ENCODE measurements around the gene GAS7.

The GAS7 gene

DNA sequence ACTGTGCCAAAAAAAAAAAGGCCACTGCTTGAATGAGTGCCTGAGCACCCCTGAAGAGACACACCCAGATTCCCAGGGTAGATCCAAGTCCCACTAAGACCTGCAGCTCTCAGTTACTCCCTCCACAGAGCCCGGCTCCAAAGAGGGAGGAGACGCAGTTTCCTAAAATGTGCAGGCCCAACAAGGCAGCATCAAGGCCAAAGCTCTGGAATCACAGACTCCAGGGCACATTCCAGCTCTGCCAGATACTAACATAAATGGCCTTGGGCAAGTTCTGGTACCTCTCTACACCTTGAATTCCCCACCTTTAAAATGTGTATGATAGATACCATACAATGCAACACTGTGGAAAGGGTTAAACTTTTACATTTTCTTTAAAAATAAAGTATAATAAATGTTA lies 57.0 kb downstream of the GAS7 start:
- no peak for ATAC-seq
- peaks cover 8% of the 10 kb centered on the region for H3K4me1 Mint-ChIP-seq

DNA sequence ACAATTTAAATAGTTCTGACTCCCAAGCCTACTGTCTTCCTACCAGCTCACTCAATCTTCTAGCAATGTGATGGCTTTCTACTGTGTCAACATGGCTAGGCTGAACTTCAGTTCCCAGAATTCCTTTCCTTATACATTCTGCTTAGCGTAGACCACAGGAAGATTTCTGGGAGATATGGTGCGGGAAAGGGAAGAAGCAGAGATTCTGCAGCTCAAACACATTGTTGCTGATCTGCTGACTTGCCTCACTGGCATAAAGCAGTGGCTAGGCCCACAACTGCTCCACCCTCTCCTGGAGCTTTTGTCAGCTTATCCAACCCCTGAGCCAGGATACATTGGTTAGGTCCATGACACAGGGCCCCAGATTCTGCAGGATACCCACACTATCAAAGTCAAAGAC lies 58.8 kb downstream of the GAS7 start:
- no peak overlapping the region for H3K4me3 Mint-ChIP-seq
- ATAC-seq: no peak
- H3K27ac Mint-ChIP-seq: no peak overlapping the region
- peaks cover 16% of the 10 kb centered on the region for H3K4me1 Mint-ChIP-seq
- DNase-seq (ENCODE audit: low spot score in 2 of 2): no peak
- H3K36me3 Mint-ChIP-seq: no peaks in the 10 kb centered on the region
- H3K9me3 Mint-ChIP-seq: no peaks in the 10 kb centered on the region

More for the DNA sequence above, 57.0 kb downstream of the GAS7 start:
- no peak for DNase-seq (ENCODE audit: low spot score in 2 of 2)
- Mint-ChIP-seq H3K36me3 (no peaks in the 10 kb centered on the region), H3K4me3 (no peak overlapping the region), H3K27ac (no peak overlapping the region), H3K9me3 (no peaks in the 10 kb centered on the region)

DNA sequence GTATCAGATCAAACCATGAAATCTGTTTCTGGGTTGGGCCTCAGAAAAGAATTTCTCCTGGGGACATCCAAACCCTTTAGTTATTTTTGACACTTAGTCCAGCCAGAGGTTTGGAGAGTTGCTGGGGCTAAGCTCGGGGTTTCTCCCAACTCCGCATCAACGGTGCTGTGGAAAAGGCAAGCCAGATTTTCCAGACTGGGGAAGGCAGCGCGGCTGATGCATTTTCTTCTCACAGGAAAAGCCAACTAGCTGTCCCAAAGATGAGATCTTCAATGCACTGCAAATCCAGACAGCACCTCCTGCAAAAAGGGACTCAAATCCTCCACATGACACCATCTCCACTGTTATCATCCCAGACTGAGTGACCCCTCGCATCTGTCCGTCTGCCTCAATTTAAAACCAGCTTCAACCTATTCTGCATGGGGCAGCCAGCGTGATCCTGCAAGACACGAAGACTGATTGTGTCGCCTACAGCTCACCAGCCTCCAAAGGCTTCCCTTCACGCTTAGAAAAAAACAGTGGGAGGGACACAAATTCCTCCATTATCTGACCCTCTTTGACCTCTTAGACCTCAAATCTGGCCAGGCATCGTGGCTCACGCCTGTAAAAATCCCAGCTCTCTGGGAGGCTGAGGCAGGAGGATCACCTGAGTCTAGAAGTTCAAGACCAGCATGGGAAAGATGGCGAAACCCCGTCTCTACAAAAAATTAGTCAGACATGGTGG lies 62.0 kb downstream of the GAS7 start:
- peaks cover 16% of the 10 kb centered on the region for H3K4me1 Mint-ChIP-seq
- no peaks in the 10 kb centered on the region for H3K9me3 Mint-ChIP-seq
- H3K27ac Mint-ChIP-seq: no peak overlapping the region
- H3K4me3 Mint-ChIP-seq: no peak overlapping the region
- ATAC-seq (no peak), DNase-seq (ENCODE audit: low spot score in 2 of 2) (no peak)
- peaks cover 6% of the 10 kb centered on the region for H3K36me3 Mint-ChIP-seq

DNA sequence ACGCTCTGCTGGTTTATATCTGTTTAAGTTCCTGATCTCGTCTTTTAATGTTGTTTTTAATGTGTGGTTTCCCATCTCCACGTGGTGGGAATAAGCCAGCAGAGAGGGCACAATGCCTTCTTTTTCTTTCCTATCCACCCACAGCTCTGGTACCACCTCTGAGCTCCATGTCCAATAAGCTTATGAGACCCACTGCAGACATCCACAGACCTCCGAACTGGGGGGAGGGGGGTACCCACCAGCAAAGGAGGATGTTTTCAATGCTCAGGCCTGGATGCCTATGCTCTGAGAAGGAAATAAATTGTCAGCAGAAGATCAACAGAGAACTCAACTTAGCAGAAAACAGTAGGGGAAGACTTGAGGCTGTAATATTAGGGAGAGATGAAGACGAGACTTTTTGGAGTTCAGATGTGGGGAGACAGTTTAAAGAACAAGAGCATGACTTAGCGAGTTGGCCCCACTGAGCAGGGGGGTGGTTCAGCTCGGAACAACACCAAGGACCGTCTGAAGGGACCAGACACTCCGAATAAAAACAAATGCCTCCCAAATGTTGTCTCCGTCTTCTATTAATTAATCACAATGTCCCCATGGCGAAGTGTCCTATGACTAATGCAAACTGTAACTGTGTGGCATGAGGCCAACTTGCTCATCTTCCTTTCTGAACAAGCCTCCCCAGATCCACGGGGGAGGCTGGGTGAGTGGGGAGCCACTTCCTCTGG lies 62.7 kb downstream of the GAS7 start:
- no peak for DNase-seq (ENCODE audit: low spot score in 2 of 2)
- H3K4me3 Mint-ChIP-seq: no peak overlapping the region

DNA sequence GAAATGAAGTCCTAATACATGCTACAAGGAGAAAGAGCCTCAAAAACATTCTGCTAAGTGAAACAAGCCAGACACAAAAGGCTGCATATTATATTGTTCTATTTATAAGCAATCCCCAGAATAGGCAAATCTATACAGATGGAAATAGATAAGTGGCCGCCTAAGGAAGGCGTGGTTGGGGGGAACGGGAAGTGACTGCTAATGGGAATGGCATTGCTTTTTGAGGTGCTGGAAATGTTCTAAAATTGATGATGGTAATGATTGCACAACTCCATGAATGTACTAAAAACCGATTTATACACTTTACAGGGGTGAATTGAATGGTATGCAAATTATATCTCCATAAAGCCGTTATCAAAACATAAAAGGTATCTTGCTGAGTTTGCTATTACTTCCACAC lies 67.7 kb downstream of the GAS7 start:
- H3K36me3 Mint-ChIP-seq: peaks cover 6% of the 10 kb centered on the region
- DNase-seq (ENCODE audit: low spot score in 2 of 2) (no peak), ATAC-seq (no peak)
- H3K9me3 Mint-ChIP-seq: no peaks in the 10 kb centered on the region
- no peak overlapping the region for H3K4me3 Mint-ChIP-seq
- H3K27ac Mint-ChIP-seq: no peak overlapping the region
- H3K4me1 Mint-ChIP-seq: peaks cover 24% of the 10 kb centered on the region

More for the DNA sequence above, 62.7 kb downstream of the GAS7 start:
- ATAC-seq: peak; percentile 84
- Mint-ChIP-seq H3K4me1 (peaks cover 16% of the 10 kb centered on the region), H3K9me3 (no peaks in the 10 kb centered on the region), H3K36me3 (peaks cover 6% of the 10 kb centered on the region), H3K27ac (no peak overlapping the region)

DNA sequence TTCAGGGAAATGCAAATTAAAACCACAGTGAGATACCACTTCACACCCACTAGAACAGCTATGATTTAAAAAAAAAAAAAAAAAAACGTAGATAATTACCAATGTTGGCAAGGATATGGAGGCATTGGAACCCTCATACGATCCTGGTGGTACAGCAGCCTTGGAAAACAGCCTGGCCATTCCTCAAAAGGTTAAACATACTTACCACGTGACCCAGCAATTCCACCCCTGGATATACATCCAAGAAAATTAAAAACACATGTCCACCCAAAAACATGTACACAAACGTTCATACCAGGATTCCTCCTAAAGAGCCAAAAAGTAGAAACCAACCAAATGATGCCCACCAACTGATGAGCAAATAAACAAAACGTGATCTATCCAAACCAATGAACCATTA lies 68.1 kb downstream of the GAS7 start:
- Mint-ChIP-seq H3K9me3 (no peaks in the 10 kb centered on the region), H3K36me3 (peaks cover 6% of the 10 kb centered on the region), H3K27ac (no peak overlapping the region), H3K4me1 (peaks cover 19% of the 10 kb centered on the region), H3K4me3 (no peak overlapping the region)
- ATAC-seq: no peak
- DNase-seq (ENCODE audit: low spot score in 2 of 2): no peak

DNA sequence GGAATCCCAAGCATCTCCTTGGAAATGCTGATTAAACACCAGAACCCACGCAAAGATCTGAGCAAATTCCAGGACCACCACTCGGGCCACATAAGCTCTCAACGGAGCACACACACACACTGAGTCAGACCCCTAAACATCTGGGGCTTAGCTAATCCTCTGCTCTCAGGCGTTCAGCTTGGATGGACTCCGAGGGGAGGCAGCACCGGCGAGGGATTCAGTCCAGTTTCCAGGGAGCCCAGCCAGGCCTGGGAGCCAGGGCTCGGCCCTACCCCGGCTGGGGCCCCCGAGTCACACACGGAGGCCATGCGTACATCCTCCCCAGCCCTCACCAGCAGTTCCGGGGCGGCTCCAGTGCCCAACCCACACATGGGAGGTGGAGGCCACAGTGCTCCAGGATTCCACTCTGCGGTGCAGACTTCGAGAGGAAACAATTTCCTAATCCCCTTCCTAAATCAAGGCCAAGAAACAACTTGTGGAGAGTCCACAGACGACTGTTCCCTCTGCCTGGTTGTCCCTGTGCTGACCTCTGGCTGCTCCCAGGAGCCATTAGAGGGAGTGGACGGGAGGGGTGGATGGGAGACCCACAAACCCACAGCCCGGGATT lies 70.5 kb downstream of the GAS7 start:
- Mint-ChIP-seq H3K9me3 (no peaks in the 10 kb centered on the region), H3K4me3 (no peak overlapping the region), H3K36me3 (peaks cover 6% of the 10 kb centered on the region), H3K4me1 (peaks cover 20% of the 10 kb centered on the region), H3K27ac (no peak overlapping the region)
- ATAC-seq (no peak), DNase-seq (ENCODE audit: low spot score in 2 of 2) (no peak)

DNA sequence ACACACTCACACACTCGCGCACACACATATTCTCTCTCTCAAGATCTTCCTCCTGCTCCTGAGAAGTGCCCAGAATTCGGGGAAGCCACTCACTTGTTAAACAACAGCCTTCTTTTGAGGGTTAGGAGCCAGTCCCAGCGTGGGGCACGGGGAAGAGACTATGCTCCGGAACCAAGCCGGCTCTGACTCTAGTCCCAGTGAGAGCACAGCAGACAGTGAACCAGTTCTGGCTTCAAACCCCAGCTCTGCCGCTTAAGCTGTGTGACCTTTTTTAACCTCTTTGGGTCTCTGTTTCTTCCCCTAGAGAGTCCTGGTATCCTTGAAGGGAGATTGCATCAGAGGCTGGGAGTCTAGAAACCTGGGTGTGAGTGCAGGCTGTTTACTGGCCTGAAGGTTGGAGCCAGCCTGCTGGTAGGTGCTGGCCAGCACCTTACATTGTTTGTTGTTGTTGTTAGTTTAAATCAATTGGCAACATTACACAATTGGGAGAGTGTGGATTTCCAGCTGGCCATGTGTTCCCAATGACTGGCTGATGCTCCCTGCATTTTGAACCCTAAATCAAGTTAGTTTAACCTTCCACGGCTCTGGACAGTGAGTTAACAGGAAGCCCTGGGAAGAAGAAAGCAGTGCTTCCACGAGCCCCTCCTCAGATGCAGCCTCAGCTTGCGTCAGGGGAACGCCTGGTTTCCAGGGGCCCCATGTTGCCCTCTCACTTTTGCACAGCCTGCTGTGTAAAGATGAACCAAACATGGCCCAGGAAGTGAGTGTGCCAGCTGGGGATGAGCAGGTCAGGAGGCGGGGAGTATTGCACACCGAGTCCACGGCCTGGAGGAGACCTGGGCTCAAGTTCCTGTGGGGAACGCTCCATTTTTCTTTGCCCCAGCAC lies 71.5 kb downstream of the GAS7 start:
- no peaks in the 10 kb centered on the region for H3K36me3 Mint-ChIP-seq
- no peak overlapping the region for H3K27ac Mint-ChIP-seq
- no peak for DNase-seq (ENCODE audit: low spot score in 2 of 2)
- peak; percentile 49 for ATAC-seq
- no peaks in the 10 kb centered on the region for H3K9me3 Mint-ChIP-seq
- peaks cover 28% of the 10 kb centered on the region for H3K4me1 Mint-ChIP-seq
- H3K4me3 Mint-ChIP-seq: no peak overlapping the region

DNA sequence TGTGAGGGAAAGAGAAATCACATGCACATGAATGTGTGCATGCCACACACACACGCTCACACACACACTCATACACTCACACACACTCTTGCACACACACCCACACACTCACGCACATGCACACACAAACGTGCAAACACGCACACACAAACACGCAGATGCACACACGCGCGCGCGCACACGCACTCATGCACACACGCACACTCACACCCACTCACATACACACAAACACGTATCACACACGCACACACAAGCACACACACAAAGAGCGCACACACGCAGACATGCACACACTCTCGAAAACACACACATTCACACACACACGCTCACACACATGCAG lies 72.2 kb downstream of the GAS7 start:
- ATAC-seq (no peak), DNase-seq (ENCODE audit: low spot score in 2 of 2) (no peak)
- H3K36me3 Mint-ChIP-seq: no peaks in the 10 kb centered on the region
- no peak overlapping the region for H3K4me3 Mint-ChIP-seq
- no peak overlapping the region for H3K27ac Mint-ChIP-seq
- H3K4me1 Mint-ChIP-seq: peaks cover 34% of the 10 kb centered on the region
- H3K9me3 Mint-ChIP-seq: no peaks in the 10 kb centered on the region

DNA sequence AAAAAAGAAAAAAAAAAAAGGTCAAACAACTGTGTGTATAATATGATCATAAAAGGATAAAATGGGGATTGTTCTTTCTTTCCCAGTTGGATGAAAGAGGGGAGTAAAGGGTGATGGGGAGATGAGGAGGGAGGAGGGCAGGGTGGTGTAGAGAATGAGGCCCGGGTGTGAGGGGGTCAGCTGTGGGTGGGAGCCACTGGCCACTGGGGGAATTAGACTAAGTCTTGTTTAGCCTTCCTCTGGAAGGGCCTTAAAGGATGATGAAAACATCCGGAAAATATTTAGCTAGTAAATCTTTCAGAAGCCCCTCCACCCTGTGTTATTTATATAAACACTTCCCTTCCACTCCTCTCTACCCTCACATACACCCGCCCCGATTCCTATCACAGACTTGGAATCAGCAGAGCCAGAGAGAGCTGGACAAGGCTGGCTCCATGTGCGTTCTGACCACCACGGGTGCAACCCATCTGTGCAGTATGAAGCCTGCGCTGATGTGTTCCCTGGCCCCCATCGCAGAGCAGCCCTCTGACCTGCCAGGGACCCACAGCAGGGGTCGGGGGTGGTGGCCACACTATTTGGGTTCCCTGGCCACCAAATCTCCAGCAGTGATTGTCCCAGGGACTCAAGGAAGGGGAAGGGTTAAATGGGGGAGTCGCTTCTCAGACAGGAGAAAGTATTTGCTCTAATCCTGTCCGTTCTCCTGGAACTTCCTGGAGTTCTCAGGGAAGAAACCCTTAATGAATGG lies 72.7 kb downstream of the GAS7 start:
- Mint-ChIP-seq H3K4me3 (no peak overlapping the region), H3K27ac (no peak overlapping the region), H3K36me3 (no peaks in the 10 kb centered on the region), H3K4me1 (peaks cover 37% of the 10 kb centered on the region), H3K9me3 (no peaks in the 10 kb centered on the region)
- DNase-seq (ENCODE audit: low spot score in 2 of 2) (no peak), ATAC-seq (no peak)

DNA sequence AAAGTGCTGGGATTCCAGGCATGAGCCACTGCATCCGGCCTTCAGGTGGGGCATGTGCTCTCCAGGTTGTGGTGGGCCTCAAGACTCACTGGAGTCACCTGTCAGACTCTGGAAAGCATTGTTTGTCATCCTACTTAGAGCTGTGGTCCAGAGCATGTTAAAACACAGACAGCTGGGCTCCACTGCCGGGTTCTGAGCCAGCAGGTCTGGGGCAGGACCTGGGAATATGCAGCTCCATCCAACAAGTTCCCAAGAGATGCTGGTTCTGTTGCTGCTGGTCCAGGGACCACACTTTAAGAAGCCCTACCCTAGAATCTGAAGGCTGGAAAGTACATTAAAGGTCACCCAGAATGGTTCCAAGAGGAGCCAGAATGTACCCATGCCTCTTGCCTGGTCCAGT lies 75.3 kb downstream of the GAS7 start:
- no peak overlapping the region for H3K4me3 Mint-ChIP-seq
- peak overlapping the region; percentile 20 for H3K27ac Mint-ChIP-seq
- peaks cover 48% of the 10 kb centered on the region for H3K4me1 Mint-ChIP-seq
- no peaks in the 10 kb centered on the region for H3K9me3 Mint-ChIP-seq
- DNase-seq (ENCODE audit: low spot score in 2 of 2) (no peak), ATAC-seq (no peak)
- H3K36me3 Mint-ChIP-seq: no peaks in the 10 kb centered on the region

DNA sequence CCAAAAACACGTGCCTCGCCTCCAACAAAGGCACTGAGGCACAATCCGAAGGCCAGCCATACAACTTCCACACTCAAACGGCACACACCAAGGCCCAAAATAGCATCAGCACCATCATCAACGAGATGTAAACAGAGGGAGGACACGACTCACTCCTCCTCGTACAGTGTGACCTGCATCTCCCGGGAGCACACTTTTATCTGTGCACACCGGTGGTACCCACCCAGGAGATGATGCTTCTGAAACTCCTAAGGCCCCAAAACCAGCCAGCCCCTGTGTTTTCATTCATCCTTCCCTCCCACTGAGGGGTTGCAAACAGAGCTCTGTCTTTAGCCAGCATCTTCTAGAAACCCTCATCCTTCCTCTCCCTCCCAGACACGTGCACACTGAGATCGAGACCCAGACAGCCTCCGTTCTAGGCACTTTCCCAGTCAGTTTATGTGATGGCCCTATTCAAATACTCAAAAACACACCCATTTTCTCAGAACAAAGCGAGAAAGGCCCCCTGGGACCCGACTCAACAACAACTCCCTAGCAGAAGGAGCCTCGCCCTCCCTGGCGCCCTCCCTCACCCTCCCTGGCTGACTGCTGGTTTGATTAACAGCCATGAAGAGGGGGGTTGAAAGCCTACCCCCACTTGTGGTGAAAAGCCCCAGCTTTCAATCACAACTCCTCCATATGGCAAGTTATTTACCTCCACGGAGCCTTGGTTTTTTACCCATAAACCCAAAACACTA lies 76.3 kb downstream of the GAS7 start:
- no peak for DNase-seq (ENCODE audit: low spot score in 2 of 2)
- Mint-ChIP-seq H3K27ac (peak overlapping the region; percentile 20), H3K36me3 (no peaks in the 10 kb centered on the region), H3K9me3 (no peaks in the 10 kb centered on the region), H3K4me1 (peaks cover 57% of the 10 kb centered on the region), H3K4me3 (peak overlapping the region; percentile 11)
- ATAC-seq: no peak

DNA sequence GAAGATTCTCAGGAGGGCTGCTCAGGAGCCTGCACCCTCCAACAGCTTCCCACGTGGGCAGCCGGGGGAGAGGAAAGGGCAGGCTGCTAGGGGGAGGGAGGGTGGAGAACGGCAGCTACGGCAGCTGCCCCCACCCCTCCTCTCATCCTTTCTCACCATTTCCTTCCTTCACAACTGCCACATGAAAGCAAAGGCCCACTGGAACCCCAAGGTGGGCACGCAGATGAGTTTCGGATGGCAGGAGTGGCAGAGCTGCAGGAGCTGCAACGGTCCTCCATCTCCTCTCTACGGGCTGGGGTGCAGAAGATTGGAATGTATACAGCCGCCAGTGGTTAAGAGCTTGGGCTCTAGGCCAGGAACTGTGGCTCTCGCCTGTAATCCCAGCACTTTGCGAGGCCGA lies 77.7 kb downstream of the GAS7 start:
- Mint-ChIP-seq H3K4me1 (peaks cover 62% of the 10 kb centered on the region), H3K36me3 (no peaks in the 10 kb centered on the region), H3K27ac (peak overlapping the region; percentile 83), H3K9me3 (no peaks in the 10 kb centered on the region), H3K4me3 (peak overlapping the region; percentile 42)
- ATAC-seq (no peak), DNase-seq (ENCODE audit: low spot score in 2 of 2) (no peak)

DNA sequence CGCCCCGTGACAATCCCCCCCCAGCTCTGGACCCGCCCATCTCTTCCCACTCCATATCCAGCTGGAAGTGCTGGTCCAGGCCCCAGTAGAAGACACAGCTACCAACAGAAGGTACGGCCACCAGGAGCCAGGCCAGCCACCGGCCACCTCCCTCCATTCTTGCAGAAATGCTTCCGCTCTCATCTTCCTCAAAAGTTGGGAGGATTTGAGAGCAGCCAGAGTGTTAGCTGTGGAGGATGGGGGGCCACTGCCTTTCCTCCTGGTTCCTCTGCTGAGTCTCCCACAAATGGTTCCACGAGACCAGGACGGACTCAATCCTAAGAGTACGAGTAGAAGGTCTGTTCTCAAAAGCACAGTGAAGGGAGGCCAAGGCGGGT lies 78.3 kb downstream of the GAS7 start:
- H3K27ac Mint-ChIP-seq: peak overlapping the region; percentile 83
- no peak for DNase-seq (ENCODE audit: low spot score in 2 of 2)
- H3K36me3 Mint-ChIP-seq: no peaks in the 10 kb centered on the region
- H3K4me1 Mint-ChIP-seq: peaks cover 69% of the 10 kb centered on the region
- peak overlapping the region; percentile 42 for H3K4me3 Mint-ChIP-seq
- no peak for ATAC-seq
- no peaks in the 10 kb centered on the region for H3K9me3 Mint-ChIP-seq
